ENCODE results near the gene EIF5AL1. TPM values are rescaled to one million over a fixed set of nuclear protein-coding genes. Genes with fewer than 3 reads are reported as not detected.

Gene EIF5AL1
- total and polyA plus RNA-seq, 2 of the 13 experiments (the other 11 are each of a cell fraction or from before 2014, with no cell fraction given) = 0.22 to 0.50 TPM

DNA sequence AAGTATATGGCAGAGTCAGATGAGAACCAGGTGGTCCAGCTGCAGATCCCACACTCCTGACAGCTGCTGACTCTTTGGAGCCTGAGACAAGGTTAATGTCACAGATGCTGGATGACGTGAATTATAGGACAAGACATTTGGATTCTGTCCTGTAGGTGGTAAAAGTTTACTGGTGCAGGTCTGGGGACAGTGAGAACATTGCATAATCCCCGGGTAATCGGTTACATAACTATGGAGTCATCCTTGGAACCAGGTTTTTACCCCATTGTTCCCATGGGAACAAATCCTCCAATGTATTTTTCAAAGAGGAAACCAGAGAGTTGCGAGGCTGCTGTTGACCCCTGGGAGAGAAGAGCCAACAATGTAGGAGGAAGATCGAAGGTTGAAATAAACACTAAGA lies 39.4 kb upstream of the EIF5AL1 start (continued):
- TF ChIP-seq, protein P1, sequence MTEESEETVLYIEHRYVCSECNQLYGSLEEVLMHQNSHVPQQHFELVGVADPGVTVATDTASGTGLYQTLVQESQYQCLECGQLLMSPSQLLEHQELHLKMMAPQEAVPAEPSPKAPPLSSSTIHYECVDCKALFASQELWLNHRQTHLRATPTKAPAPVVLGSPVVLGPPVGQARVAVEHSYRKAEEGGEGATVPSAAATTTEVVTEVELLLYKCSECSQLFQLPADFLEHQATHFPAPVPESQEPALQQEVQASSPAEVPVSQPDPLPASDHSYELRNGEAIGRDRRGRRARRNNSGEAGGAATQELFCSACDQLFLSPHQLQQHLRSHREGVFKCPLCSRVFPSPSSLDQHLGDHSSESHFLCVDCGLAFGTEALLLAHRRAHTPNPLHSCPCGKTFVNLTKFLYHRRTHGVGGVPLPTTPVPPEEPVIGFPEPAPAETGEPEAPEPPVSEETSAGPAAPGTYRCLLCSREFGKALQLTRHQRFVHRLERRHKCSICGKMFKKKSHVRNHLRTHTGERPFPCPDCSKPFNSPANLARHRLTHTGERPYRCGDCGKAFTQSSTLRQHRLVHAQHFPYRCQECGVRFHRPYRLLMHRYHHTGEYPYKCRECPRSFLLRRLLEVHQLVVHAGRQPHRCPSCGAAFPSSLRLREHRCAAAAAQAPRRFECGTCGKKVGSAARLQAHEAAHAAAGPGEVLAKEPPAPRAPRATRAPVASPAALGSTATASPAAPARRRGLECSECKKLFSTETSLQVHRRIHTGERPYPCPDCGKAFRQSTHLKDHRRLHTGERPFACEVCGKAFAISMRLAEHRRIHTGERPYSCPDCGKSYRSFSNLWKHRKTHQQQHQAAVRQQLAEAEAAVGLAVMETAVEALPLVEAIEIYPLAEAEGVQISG (CRISPR knock-in tag; IDR thresholded peaks at IDR 0.05) = no peak
- 0 out of 2 replicates have a peak, but pooled peaks have one; percentile 34 for TF ChIP-seq PHF21A (CRISPR knock-in tag; IDR thresholded peaks at IDR 0.05)
- TF ChIP-seq HNRNPK (IDR thresholded peaks at IDR 0.05; ENCODE audit: low read depth, low read length, poor library complexity, severe bottlenecking) = no peak
- TF ChIP-seq, protein P2, sequence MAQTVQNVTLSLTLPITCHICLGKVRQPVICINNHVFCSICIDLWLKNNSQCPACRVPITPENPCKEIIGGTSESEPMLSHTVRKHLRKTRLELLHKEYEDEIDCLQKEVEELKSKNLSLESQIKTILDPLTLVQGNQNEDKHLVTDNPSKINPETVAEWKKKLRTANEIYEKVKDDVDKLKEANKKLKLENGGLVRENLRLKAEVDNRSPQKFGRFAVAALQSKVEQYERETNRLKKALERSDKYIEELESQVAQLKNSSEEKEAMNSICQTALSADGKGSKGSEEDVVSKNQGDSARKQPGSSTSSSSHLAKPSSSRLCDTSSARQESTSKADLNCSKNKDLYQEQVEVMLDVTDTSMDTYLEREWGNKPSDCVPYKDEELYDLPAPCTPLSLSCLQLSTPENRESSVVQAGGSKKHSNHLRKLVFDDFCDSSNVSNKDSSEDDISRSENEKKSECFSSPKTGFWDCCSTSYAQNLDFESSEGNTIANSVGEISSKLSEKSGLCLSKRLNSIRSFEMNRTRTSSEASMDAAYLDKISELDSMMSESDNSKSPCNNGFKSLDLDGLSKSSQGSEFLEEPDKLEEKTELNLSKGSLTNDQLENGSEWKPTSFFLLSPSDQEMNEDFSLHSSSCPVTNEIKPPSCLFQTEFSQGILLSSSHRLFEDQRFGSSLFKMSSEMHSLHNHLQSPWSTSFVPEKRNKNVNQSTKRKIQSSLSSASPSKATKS (CRISPR knock-in tag; IDR thresholded peaks at IDR 0.05) = no peak
- no peak for TF ChIP-seq ERF (CRISPR knock-in tag; IDR thresholded peaks at IDR 0.05)
- TF ChIP-seq ZFP90 (CRISPR knock-in tag; IDR thresholded peaks at IDR 0.05; ENCODE audit: borderline replicate concordance) = no peak
- no peak for TF ChIP-seq ZNF331 (CRISPR knock-in tag; IDR thresholded peaks at IDR 0.05)
- no peak for TF ChIP-seq RFXAP (CRISPR knock-in tag; IDR thresholded peaks at IDR 0.05; ENCODE audit: borderline replicate concordance)
- TF ChIP-seq, protein P3, sequence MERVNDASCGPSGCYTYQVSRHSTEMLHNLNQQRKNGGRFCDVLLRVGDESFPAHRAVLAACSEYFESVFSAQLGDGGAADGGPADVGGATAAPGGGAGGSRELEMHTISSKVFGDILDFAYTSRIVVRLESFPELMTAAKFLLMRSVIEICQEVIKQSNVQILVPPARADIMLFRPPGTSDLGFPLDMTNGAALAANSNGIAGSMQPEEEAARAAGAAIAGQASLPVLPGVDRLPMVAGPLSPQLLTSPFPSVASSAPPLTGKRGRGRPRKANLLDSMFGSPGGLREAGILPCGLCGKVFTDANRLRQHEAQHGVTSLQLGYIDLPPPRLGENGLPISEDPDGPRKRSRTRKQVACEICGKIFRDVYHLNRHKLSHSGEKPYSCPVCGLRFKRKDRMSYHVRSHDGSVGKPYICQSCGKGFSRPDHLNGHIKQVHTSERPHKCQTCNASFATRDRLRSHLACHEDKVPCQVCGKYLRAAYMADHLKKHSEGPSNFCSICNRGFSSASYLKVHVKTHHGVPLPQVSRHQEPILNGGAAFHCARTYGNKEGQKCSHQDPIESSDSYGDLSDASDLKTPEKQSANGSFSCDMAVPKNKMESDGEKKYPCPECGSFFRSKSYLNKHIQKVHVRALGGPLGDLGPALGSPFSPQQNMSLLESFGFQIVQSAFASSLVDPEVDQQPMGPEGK (CRISPR knock-in tag; IDR thresholded peaks at IDR 0.05) = no peak
- TF ChIP-seq ZNF570 (CRISPR knock-in tag; IDR thresholded peaks at IDR 0.05; ENCODE audit: borderline replicate concordance) = no peak
- TF ChIP-seq HMG20B (CRISPR knock-in tag; conservative IDR thresholded peaks at IDR 0.05) = no peak
- no peak for TF ChIP-seq POLR2AphosphoS5 (IDR thresholded peaks at IDR 0.05; ENCODE audit: low read depth, low read length)
- TF ChIP-seq, protein P4, sequence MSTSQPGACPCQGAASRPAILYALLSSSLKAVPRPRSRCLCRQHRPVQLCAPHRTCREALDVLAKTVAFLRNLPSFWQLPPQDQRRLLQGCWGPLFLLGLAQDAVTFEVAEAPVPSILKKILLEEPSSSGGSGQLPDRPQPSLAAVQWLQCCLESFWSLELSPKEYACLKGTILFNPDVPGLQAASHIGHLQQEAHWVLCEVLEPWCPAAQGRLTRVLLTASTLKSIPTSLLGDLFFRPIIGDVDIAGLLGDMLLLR (CRISPR knock-in tag; IDR thresholded peaks at IDR 0.05) = no peak
- 0 out of 2 replicates have a peak, but pooled peaks have one; percentile 24 for TF ChIP-seq NR2F6 (IDR thresholded peaks at IDR 0.05)
- TF ChIP-seq NR2F6 (CRISPR knock-in tag; IDR thresholded peaks at IDR 0.05) = no peak; the same call in 1 of the 2 replicates
- no peak for TF ChIP-seq PCBP2 (optimal IDR thresholded peaks at IDR 0.05; ENCODE audit: low read depth, low read length, poor library complexity, severe bottlenecking)
- peak; percentile 54 for TF ChIP-seq FOSL2 (CRISPR knock-in tag; IDR thresholded peaks at IDR 0.05)
- TF ChIP-seq SIX4 (CRISPR knock-in tag; IDR thresholded peaks at IDR 0.05) = no peak
- TF ChIP-seq FOXA3 (CRISPR knock-in tag; IDR thresholded peaks at IDR 0.05) = 0 out of 2 replicates have a peak, but pooled peaks have one; percentile 21
- TF ChIP-seq HNF4G (IDR thresholded peaks at IDR 0.05; ENCODE audit: borderline replicate concordance, low read depth, low read length) = no peak
- no peak for TF ChIP-seq HNF4G (CRISPR knock-in tag; IDR thresholded peaks at IDR 0.05; ENCODE audit: borderline replicate concordance, low read depth)
- TF ChIP-seq ZNF501 (CRISPR knock-in tag; IDR thresholded peaks at IDR 0.05) = no peak
- no peak for TF ChIP-seq ZSCAN20 (CRISPR knock-in tag; IDR thresholded peaks at IDR 0.05; ENCODE audit: borderline replicate concordance)
- no peak for TF ChIP-seq ZNF567 (CRISPR knock-in tag; IDR thresholded peaks at IDR 0.05; ENCODE audit: borderline replicate concordance)
- 0 out of 2 replicates have a peak, but pooled peaks have one; percentile 23 for TF ChIP-seq THAP11 (CRISPR knock-in tag; IDR thresholded peaks at IDR 0.05)
